ENCODE data around the gene ZNF226.
"Not testable (repeated sequence)": the region's sequence is repeated elsewhere in the genome, so short reads cannot be mapped to it uniquely, and the experiment has no call there.

ZNF226 gene

GRCh38 chr19:44212866-44213346 lies 48.0 kb downstream of the ZNF226 start:
- DNase-seq = no peak

GRCh38 chr19:44219926-44220325 lies 55.0 kb downstream of the ZNF226 start:
- not testable (repeated sequence) for DNase-seq

DNA sequence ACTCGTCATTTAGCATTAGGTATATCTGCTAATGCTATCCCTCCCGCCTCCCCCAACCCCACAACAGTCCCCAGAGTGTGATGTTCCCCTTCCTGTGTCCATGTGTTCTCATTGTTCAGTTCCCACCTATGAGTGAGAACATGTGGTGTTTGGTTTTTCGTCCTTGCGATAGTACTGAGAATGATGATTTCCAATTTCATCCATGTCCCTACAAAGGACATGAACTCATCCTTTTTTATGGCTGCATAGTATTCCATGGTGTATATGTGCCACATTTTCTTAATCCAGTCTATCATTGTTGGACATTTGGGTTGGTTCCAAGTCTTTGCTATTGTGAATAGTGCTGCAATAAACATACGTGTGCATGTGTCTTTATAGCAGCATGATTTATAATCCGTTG lies 55.9 kb downstream of the ZNF226 start:
- not testable (repeated sequence) for DNase-seq

- not testable (repeated sequence) for DNase-seq
Measured at GRCh38 chr19:44221291-44221690, 56.4 kb downstream of the ZNF226 start.

Data from T1000 (cell line).